Gastrocnemius medialis (tissue), 4 donors: ENCODE data around the gene SAMD11.

ENCODE experiments used
- POLR2A ChIP-seq, 2 donors: fragments of 450-650 bp; IDR thresholded peaks; one replicate each; pipeline ENCODE4 v1.6.1; 2017; ENCODE audit warnings: antibody characterized with exemption in 2 of 2, mild to moderate bottlenecking in 2 of 2, moderate library complexity in 2 of 2
- TF ChIP-seq, protein P1 (sequence below), 5 experiments: fragments of 450-650 bp in 3 of 5; fragments of 200-600 bp in 2 of 5; sonication (generic) in 2 of 5; IDR thresholded peaks in 4 of 5; conservative IDR thresholded peaks in 1 of 5; 1 replicate in 4 of 5; 2 replicates in 1 of 5; pipeline ENCODE4 v1.5.1; 2016 to 2019; ENCODE audit warnings: antibody characterized with exemption in 5 of 5, mild to moderate bottlenecking in 3 of 5, moderate library complexity in 3 of 5

DNA sequence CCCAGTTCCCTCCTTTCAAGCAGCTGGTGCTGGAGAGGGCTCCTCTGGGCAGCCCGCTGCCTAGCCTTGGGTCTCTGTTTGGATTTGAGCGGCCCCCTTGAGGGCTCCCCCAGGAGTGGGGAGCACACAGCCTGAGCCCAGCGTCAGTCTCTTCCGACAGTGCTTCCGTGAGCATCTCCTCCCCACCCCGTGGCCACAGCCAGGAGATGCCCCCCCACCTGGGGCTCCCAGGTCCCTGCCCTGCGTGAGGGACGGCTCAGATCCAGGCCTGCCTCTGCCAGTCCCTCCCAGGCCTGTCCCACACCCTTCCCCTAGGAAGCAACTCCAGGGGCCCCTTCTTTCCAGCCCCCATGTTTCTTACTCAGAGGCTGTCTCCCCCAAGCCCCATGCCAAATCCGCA, 3.5 kb downstream of the SAMD11 start:
- TF ChIP-seq, protein P1, sequence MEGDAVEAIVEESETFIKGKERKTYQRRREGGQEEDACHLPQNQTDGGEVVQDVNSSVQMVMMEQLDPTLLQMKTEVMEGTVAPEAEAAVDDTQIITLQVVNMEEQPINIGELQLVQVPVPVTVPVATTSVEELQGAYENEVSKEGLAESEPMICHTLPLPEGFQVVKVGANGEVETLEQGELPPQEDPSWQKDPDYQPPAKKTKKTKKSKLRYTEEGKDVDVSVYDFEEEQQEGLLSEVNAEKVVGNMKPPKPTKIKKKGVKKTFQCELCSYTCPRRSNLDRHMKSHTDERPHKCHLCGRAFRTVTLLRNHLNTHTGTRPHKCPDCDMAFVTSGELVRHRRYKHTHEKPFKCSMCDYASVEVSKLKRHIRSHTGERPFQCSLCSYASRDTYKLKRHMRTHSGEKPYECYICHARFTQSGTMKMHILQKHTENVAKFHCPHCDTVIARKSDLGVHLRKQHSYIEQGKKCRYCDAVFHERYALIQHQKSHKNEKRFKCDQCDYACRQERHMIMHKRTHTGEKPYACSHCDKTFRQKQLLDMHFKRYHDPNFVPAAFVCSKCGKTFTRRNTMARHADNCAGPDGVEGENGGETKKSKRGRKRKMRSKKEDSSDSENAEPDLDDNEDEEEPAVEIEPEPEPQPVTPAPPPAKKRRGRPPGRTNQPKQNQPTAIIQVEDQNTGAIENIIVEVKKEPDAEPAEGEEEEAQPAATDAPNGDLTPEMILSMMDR (IDR thresholded peaks at IDR 0.05 in 4 of 5, conservative IDR thresholded peaks at IDR 0.05 in 1 of 5): no peak
- TF ChIP-seq POLR2A (IDR thresholded peaks at IDR 0.05): no peak
